ENCODE measurements around the gene KCNH1.

Gene KCNH1

GRCh38 chr1:210758261-210758660, 375.7 kb downstream of the KCNH1 start:
- DNase-seq (ENCODE audit: low read depth, low spot score) = no peak

- DNase-seq (ENCODE audit: low read depth, low spot score) = no peak
Measured at GRCh38 chr1:210757677-210758076, 376.3 kb downstream of the KCNH1 start.

- DNase-seq (ENCODE audit: low read depth, low spot score) = no peak
Measured at GRCh38 chr1:210755991-210756659, 377.8 kb downstream of the KCNH1 start.

- DNase-seq (ENCODE audit: low read depth, low spot score) = no peak
Measured at GRCh38 chr1:210754878-210755665, 378.9 kb downstream of the KCNH1 start.

GRCh38 chr1:210751911-210752310, 382.0 kb downstream of the KCNH1 start:
- no peak for DNase-seq (ENCODE audit: low read depth, low spot score)

GRCh38 chr1:210750468-210750867, 383.5 kb downstream of the KCNH1 start:
- no peak for DNase-seq (ENCODE audit: low read depth, low spot score)

GRCh38 chr1:210748796-210749195, 385.2 kb downstream of the KCNH1 start:
- DNase-seq (ENCODE audit: low read depth, low spot score) = no peak

GRCh38 chr1:210747890-210748289, 386.1 kb downstream of the KCNH1 start:
- DNase-seq (ENCODE audit: low read depth, low spot score) = no peak

- DNase-seq (ENCODE audit: low read depth, low spot score) = no peak
Measured at GRCh38 chr1:210747112-210747511, 386.8 kb downstream of the KCNH1 start.

GRCh38 chr1:210746024-210746731, 387.8 kb downstream of the KCNH1 start:
- DNase-seq (ENCODE audit: low read depth, low spot score) = no peak

GRCh38 chr1:210743038-210743437, 390.9 kb downstream of the KCNH1 start:
- no peak for DNase-seq (ENCODE audit: low read depth, low spot score)

- no peak for DNase-seq (ENCODE audit: low read depth, low spot score)
Measured at GRCh38 chr1:210741564-210741963, 392.4 kb downstream of the KCNH1 start.

- no peak for DNase-seq (ENCODE audit: low read depth, low spot score)
Measured at GRCh38 chr1:210739627-210740026, 394.3 kb downstream of the KCNH1 start.

GRCh38 chr1:210738256-210738655, 395.7 kb downstream of the KCNH1 start:
- no peak for DNase-seq (ENCODE audit: low read depth, low spot score)

GRCh38 chr1:210736713-210737112, 397.2 kb downstream of the KCNH1 start:
- no peak for DNase-seq (ENCODE audit: low read depth, low spot score)

GRCh38 chr1:210731597-210731996, 402.4 kb downstream of the KCNH1 start:
- no peak for DNase-seq (ENCODE audit: low read depth, low spot score)

GRCh38 chr1:210731193-210731592, 402.8 kb downstream of the KCNH1 start:
- DNase-seq (ENCODE audit: low read depth, low spot score) = no peak

- no peak for DNase-seq (ENCODE audit: low read depth, low spot score)
Measured at GRCh38 chr1:210730023-210730422, 403.9 kb downstream of the KCNH1 start.

- DNase-seq (ENCODE audit: low read depth, low spot score) = no peak
Measured at GRCh38 chr1:210728437-210729149, 405.4 kb downstream of the KCNH1 start.

- no peak for DNase-seq (ENCODE audit: low read depth, low spot score)
Measured at GRCh38 chr1:210727709-210728108, 406.2 kb downstream of the KCNH1 start.

- no peak for DNase-seq (ENCODE audit: low read depth, low spot score)
Measured at GRCh38 chr1:210726621-210727020, 407.3 kb downstream of the KCNH1 start.

GRCh38 chr1:210724768-210725167, 409.2 kb downstream of the KCNH1 start:
- DNase-seq (ENCODE audit: low read depth, low spot score) = no peak
